CD4-positive, alpha-beta T cell treated with Interferon gamma for 1 hour (primary cell): Measurements from ENCODE around the gene AIG1.

ENCODE experiments used
- DNase-seq: peaks from one replicate; pipeline ENCODE4 v3.0.0-alpha.2; 2020

Gene AIG1

DNA sequence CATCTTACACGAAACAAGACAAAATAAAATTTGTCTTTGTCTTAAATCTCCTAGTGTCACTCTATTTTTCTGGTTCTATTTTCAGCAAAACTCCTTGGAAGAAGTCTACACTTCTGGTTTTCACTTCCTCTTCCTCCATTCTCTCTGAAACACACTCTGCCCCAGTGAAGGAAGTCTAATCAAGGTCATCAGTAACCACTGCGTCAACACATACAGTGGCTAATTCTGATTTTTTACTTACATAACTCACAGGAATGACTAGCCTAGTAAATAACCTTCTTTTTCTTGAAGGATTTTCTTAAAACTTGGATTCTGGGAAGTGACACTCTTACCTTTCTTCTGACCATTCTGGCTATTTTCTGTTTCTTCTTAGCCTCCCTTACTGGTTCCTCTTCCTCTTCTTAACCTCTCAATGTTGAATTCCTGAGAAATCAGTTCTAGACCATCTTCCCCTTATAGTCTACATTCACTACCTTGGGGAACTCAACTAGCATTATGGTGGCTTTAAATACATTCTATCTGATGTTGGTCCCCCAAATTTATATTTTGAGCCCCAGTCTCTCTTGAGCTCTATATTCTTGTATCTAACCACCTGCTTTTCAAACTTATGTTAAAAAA lies 37.5 kb downstream of the AIG1 start:
- DNase-seq, result no peak

DNA sequence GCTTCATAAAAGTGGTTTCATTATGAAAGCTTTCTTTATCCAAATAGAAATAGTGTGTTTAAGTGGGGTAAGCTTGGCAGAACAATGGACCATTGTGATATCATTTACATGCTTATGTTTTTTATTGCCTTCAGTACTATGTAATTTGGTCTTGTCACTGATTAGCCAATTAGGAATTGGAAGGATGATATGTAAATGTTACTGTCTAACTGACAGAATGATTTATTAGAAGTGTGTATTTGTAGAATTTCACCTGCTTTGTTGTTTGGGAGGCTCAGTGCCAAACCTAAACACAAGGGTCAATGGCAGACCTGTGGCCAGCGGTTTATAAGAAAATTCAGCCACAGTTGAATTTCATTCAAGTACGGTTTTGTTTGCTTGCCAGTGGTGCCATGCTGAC lies 39.0 kb downstream of the AIG1 start:
- DNase-seq, result no peak

DNA sequence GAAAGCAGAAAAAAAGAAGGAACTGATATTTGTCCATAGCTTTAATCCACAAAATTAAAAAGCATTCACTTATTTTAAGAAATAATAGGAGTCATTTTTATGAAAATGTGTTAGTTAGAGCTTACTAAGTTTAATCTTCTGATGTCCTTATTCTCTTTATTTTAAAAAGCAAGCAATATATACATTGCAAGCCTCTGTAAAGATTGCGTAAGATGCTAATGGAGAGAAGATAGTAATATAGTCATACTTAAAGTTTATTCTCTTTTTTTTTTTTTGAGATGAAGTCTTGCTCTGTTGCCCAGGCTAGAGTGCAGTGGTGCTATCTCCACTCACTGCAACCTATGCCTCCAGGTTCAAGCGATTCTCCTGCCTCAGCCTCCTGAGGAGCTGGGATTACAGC lies 39.7 kb downstream of the AIG1 start:
- DNase-seq, result no peak

DNA sequence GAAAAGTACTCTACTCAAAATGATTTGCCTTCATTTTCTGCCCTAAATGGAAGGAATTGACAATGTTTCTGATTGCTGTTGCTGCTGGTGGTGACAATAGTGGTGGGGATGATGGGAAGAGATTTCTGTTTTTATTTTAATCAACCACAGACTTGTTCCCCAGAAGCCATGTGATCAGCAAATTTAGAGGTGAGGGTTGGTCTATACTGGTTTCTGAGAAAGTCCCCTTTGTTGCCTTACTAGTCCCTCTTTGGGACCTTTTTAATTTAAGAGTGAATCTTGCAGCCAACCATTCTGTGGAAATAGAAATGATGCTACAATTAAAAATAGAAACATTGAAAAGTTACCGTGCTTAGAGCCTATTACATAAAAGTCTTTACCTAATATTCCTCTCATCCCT lies 43.2 kb downstream of the AIG1 start:
- no peak for DNase-seq

GRCh38 chr6:143107440-143107839 lies 46.8 kb downstream of the AIG1 start:
- DNase-seq, result no peak

- no peak for DNase-seq
Measured at GRCh38 chr6:143107911-143108761, 47.4 kb downstream of the AIG1 start.

- DNase-seq, result no peak
Measured at GRCh38 chr6:143109196-143109595, 48.5 kb downstream of the AIG1 start.

GRCh38 chr6:143110572-143110971 lies 49.9 kb downstream of the AIG1 start:
- DNase-seq, result no peak

- no peak for DNase-seq
Measured at GRCh38 chr6:143110996-143111395, 50.3 kb downstream of the AIG1 start.

DNA sequence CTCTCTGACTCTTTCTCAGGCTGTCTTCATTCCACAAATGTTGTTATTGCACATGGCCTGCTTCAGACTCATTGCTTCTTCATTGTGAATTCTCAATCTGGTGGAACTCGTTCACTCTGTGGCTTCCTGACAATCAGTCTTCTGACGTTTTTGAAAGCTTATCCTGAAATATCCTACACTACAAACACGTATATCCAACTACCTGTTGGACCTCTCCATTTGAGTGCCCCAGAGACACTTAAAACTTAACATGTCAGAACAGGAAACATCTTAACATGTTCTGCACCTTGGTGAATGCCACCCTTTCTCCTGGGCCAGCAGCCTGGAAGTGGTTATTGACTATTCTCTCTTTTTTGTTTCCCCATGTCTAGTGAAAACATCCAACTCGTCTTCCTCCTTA lies 50.8 kb downstream of the AIG1 start:
- DNase-seq, result no peak

GRCh38 chr6:143112084-143112768 lies 51.5 kb downstream of the AIG1 start:
- DNase-seq, result no peak

DNA sequence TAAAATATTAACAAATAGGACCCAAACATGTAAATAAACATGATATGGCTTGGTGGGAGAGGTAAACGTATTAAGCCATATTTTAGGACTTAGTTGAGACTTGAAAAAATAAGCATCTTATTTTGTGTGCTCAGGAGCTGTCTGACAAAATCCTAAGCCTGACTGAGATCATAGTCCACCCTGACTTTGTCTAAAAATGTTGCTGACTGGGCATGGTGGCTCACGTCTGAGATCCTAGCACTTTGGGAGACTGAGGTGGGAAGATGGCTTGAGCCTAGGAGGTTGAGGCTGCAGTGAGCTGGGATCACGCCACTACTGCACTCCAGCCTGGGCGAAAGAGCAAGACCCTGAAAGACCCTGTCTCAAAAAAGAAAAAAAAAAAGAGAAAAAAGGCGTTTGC lies 52.1 kb downstream of the AIG1 start:
- DNase-seq, result no peak

DNA sequence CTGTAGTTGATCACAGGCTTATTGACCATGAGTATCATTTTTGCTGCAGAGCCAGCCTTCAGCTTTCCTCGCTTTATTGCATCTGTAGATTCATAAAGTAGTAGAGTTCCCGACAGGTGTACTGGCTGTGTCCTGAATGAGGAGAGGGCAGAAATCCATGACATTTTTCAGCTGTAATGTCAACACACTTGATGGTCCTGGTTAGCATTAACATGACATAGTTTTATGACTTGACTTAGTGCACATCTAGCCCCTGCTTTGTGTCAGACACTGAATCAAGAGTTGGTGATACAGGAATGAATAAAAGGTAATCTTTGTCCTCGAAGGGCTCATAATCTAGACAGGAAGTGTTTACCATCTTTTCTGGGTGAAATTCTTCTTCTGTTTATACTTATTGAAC lies 55.0 kb downstream of the AIG1 start:
- no peak for DNase-seq

- DNase-seq, result no peak
Measured at GRCh38 chr6:143117108-143117507, 56.4 kb downstream of the AIG1 start.

GRCh38 chr6:143119260-143119659 lies 58.6 kb downstream of the AIG1 start:
- DNase-seq, result no peak

DNA sequence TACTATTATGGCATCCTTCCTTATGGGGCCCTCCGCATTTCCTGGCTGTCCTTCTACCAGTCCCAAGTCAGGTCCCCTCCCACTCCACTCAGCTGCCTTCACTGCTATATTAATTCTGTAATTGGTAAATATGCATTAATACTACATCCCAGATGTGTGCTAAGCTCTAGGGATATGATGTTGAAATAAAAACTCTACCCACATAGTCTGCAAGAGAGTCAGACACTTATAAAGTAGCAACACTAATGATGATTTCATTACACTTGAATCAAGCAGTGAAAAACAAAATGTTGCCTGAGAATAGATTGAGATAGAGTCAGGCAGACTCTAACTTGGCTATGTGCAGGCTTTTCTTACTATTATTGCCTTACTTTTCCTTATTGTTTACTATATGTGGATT lies 62.4 kb downstream of the AIG1 start:
- DNase-seq, result no peak

- DNase-seq, result no peak
Measured at GRCh38 chr6:143123941-143124340, 63.3 kb downstream of the AIG1 start.

- DNase-seq, result no peak
Measured at GRCh38 chr6:143125455-143125854, 64.8 kb downstream of the AIG1 start.

DNA sequence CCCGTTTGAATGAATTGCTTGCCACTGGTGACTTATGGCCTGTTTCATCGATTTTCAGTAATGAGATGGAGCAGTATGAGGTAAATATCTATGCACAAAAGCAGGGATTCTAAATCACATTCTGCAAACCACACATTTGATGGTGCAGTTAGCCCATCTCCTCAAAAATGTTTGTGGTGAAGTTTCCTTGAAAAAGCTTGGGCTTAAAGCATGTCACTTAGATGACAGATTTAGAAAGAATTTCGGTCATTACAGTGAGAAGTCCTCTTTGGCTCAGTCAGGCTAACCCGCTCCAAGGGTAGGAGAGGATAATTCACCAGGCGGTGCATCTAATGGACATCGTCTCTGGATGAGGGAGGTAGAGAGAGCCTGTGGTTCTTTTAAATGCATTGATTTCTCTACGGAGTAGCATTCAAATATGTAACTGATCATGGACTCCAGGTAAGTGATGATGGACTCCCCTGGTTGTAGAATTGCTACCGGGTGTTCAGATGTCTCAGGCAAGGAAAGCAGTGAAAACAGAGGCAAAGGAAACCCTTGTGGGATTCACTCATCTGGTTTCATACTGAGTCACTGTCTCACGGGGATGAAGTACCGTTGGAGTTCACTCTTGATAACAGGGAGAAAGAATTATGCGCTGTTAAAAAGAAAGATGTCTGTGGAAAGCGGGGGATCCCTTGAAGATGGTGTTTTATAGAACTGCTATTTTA lies 65.3 kb downstream of the AIG1 start:
- DNase-seq, result no peak

GRCh38 chr6:143126574-143126941 lies 65.9 kb downstream of the AIG1 start:
- no peak for DNase-seq

GRCh38 chr6:143127941-143128680 lies 67.4 kb downstream of the AIG1 start:
- DNase-seq, result no peak

DNA sequence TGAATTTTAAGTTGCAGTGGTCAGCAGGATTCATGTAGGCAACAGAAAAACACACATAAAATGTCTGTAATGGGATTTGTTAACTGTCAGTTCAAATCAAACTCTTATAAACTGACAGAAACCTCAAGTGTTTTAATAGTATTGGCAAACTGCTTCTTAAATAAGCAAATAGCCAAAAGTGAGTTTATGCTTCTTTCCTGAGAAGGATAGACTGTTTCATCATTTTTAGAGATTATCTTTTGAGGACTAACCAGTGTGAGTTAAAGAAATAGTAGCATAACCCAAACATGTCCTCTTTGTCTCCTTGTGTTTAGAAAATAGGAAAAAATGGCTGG lies 68.0 kb downstream of the AIG1 start:
- no peak for DNase-seq

GRCh38 chr6:143130928-143131327 lies 70.2 kb downstream of the AIG1 start:
- DNase-seq, result no peak
